22Rv1 (cell line): Measurements from ENCODE around the gene HS6ST3.

Source experiments
- H3K27ac ChIP-seq: fragments of 450-650 bp; 2 replicates; pipeline ENCODE4 v1.5.1; 2017
- ZFX ChIP-seq: fragments of 450-650 bp; IDR thresholded peaks from 2 replicates; pipeline ENCODE4 v1.6.1; 2017; ENCODE audit warnings: antibody characterized with exemption, borderline replicate concordance
- TF ChIP-seq, protein P1 (sequence below): fragments of 450-650 bp; IDR thresholded peaks from 2 replicates; pipeline ENCODE4 v1.5.1; 2017; ENCODE audit warnings: mild to moderate bottlenecking

The HS6ST3 gene

GRCh38 chr13:96238861-96239260 is 149.0 kb downstream of the HS6ST3 start:
- no peak overlapping the region for H3K27ac ChIP-seq
- no peak for TF ChIP-seq ZFX
- TF ChIP-seq, protein P1, sequence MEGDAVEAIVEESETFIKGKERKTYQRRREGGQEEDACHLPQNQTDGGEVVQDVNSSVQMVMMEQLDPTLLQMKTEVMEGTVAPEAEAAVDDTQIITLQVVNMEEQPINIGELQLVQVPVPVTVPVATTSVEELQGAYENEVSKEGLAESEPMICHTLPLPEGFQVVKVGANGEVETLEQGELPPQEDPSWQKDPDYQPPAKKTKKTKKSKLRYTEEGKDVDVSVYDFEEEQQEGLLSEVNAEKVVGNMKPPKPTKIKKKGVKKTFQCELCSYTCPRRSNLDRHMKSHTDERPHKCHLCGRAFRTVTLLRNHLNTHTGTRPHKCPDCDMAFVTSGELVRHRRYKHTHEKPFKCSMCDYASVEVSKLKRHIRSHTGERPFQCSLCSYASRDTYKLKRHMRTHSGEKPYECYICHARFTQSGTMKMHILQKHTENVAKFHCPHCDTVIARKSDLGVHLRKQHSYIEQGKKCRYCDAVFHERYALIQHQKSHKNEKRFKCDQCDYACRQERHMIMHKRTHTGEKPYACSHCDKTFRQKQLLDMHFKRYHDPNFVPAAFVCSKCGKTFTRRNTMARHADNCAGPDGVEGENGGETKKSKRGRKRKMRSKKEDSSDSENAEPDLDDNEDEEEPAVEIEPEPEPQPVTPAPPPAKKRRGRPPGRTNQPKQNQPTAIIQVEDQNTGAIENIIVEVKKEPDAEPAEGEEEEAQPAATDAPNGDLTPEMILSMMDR = no peak

- no peak for TF ChIP-seq ZFX
- TF ChIP-seq, protein P1 = no peak
- H3K27ac ChIP-seq = no peak overlapping the region
Observed at GRCh38 chr13:96243376-96243775, 153.5 kb downstream of the HS6ST3 start.

GRCh38 chr13:96248103-96248502 is 158.2 kb downstream of the HS6ST3 start:
- TF ChIP-seq, protein P1 = no peak
- TF ChIP-seq ZFX = no peak

DNA sequence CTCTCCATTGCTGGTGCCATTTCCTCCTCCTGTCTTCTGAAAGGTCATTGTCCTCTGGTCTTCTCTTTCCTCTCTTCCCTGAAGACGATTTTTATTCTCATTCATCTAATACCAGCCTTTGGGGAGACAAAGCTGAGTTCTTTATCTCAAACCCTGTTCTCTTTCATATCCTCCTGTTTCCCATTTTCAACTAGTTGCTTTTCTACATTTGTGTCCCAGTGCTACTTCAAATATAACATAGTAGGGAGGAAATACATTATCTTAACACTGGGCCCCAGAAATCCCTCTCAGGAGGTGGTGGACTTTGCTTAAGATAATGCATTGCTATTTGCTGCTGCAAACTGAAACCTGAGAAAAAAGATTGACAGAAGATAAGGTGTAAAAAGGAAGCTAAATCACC is 159.1 kb downstream of the HS6ST3 start:
- TF ChIP-seq, protein P1 = no peak
- TF ChIP-seq ZFX = no peak
- H3K27ac ChIP-seq = no peak overlapping the region

More at GRCh38 chr13:96248103-96248502, 158.2 kb downstream of the HS6ST3 start:
- H3K27ac ChIP-seq = no peak overlapping the region

DNA sequence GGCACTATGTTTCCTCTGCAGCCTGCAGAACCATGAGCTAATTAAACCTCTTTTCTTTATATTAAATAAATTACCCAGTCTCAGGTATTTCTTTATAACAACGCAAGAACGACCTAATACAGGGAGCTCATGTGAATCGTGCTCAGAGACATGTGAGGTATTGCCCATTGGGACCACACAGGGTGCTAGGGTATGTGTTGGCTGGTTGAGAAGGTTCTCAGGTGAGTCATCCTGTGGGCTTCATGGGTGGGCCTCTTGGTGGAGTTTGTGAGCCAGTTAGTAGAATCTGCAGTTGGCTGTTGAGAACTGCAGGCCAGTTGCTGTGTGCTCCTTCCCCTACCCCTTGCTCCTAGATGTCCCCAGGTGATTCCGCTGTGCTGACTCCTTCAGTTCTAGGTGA is 163.0 kb downstream of the HS6ST3 start:
- no peak overlapping the region for H3K27ac ChIP-seq
- TF ChIP-seq, protein P1 = no peak
- no peak for TF ChIP-seq ZFX

- TF ChIP-seq, protein P1 = no peak
- no peak for TF ChIP-seq ZFX
- no peak overlapping the region for H3K27ac ChIP-seq
Observed at GRCh38 chr13:96273196-96273595, 183.3 kb downstream of the HS6ST3 start.

- no peak overlapping the region for H3K27ac ChIP-seq
- TF ChIP-seq ZFX = no peak
- TF ChIP-seq, protein P1 = no peak
Observed at GRCh38 chr13:96274046-96274445, 184.1 kb downstream of the HS6ST3 start.
